Keratinocyte (primary cell): ENCODE measurements around the gene ACOT13. TPM values are rescaled to one million over a fixed set of nuclear protein-coding genes. Genes with fewer than 3 reads are reported as not detected.

ENCODE experiments used
- DNase-seq: peaks from one replicate; pipeline ENCODE4 v3.0.0-alpha.2; 2011; ENCODE audit warnings: low read depth, missing footprints, low spot score
- FAIRE-seq: peaks from 2 replicates; lab custom pipeline; 2011; peaks lifted over from hg19 to GRCh38; lab: Jason Lieb, UNC
- H2AFZ ChIP-seq: 2 replicates; pipeline ENCODE4 v1.6.0; 2012; ENCODE audit warnings: low read length, control low read depth, inconsistent platforms; ENCODE audit not compliant: control insufficient read depth
- H3K27ac ChIP-seq: 2 replicates; pipeline ENCODE4 v1.5.1; 2011; ENCODE audit warnings: low read length; ENCODE audit not compliant: control insufficient read depth, insufficient read depth
- H3K27me3 ChIP-seq: 3 replicates; pipeline ENCODE4 v1.6.0; 2011; ENCODE audit warnings: low read length; ENCODE audit not compliant: control insufficient read depth, insufficient read depth; ENCODE audit errors: extremely low read depth
- H3K36me3 ChIP-seq, 2 experiments: 2 replicates in 1 of 2; 3 replicates in 1 of 2; pipeline ENCODE4 v1.5.1; 2011; ENCODE audit warnings: low read length in 2 of 2, mild to moderate bottlenecking in 1 of 2; ENCODE audit not compliant: control insufficient read depth in 2 of 2, insufficient read depth in 2 of 2; ENCODE audit errors: extremely low read depth in 1 of 2
- H3K4me1 ChIP-seq: 3 replicates; pipeline ENCODE4 v1.5.1; 2011; ENCODE audit warnings: low read length; ENCODE audit not compliant: control insufficient read depth, insufficient read depth; ENCODE audit errors: extremely low read depth
- H3K4me2 ChIP-seq: 3 replicates; pipeline ENCODE4 v1.6.0; 2011; ENCODE audit warnings: low read depth, low read length; ENCODE audit not compliant: control insufficient read depth, insufficient read depth; ENCODE audit errors: extremely low read depth
- H3K4me3 ChIP-seq, 3 experiments: fragments of 200-600 bp in 1 of 3; sonication (generic) in 1 of 3; 2 replicates in 2 of 3; 3 replicates in 1 of 3; pipeline ENCODE4 v1.5.1; 2011 to 2016; ENCODE audit warnings: low read length in 3 of 3, mild to moderate bottlenecking in 3 of 3, control low read depth in 2 of 3, inconsistent platforms in 1 of 3, low read depth in 1 of 3, mixed read lengths in 1 of 3, mixed run types in 1 of 3, moderate library complexity in 1 of 3; ENCODE audit not compliant: control insufficient read depth in 2 of 3, insufficient read depth in 2 of 3; ENCODE audit errors: extremely low read depth in 1 of 3
- H3K79me2 ChIP-seq: 2 replicates; pipeline ENCODE4 v1.6.0; 2012; ENCODE audit warnings: low read length; ENCODE audit not compliant: control insufficient read depth, insufficient read depth
- H3K9ac ChIP-seq: 3 replicates; pipeline ENCODE4 v1.6.0; 2011; ENCODE audit warnings: low read length; ENCODE audit not compliant: control insufficient read depth, insufficient read depth; ENCODE audit errors: extremely low read depth
- H3K9me1 ChIP-seq: 3 replicates; pipeline ENCODE4 v1.6.0; 2011; ENCODE audit warnings: low read length; ENCODE audit not compliant: control insufficient read depth, insufficient read depth; ENCODE audit errors: extremely low read depth
- H3K9me3 ChIP-seq: 2 replicates; pipeline ENCODE4 v1.5.1; 2012; ENCODE audit warnings: low read depth, low read length; ENCODE audit not compliant: control insufficient read depth
- H4K20me1 ChIP-seq: 3 replicates; pipeline ENCODE4 v1.6.0; 2011; ENCODE audit warnings: low read length; ENCODE audit not compliant: control insufficient read depth, insufficient read depth; ENCODE audit errors: extremely low read depth
- EZH2 ChIP-seq: IDR thresholded peaks from one replicate; pipeline ENCODE4 v1.6.1; 2012; ENCODE audit warnings: inconsistent platforms, mild to moderate bottlenecking, low read length, moderate library complexity
- dilution Hi-C: fragments of 300-500 bp; cut with MboI; formaldehyde crosslinking; loops from one replicate; pipeline ENCODE4 v1.7.0; 2020; ENCODE audit warnings: low sequenced_read_pairs; ENCODE audit not compliant: extremely low pct_ligation_motif_present
- polyA plus RNA-seq, 5 experiments: library from polyadenylated mRNA; depleted of rRNA in 3 of 5; stranded (reverse) in 3 of 5; stranded (forward) in 1 of 5; unstranded in 1 of 5; fragments of >200 nt; gene quantifications; 1 replicate in 1 of 5; 2 replicates in 3 of 5; 3 replicates in 1 of 5; pipeline versions ENCODE4 v1.2.1 to v1.2.3, GENCODE V29; 2011 to 2012; ENCODE audit warnings: missing spikeins in 2 of 5, low read depth in 1 of 5, low replicate concordance in 1 of 5
- TF ChIP-seq, protein P1 (sequence below), 3 experiments: IDR thresholded peaks in 1 of 3; conservative IDR thresholded peaks in 1 of 3; optimal IDR thresholded peaks in 1 of 3; 2 replicates in 2 of 3; 3 replicates in 1 of 3; pipeline versions ENCODE3 to v1.5.1; 2011; ENCODE audit warnings: low read length in 3 of 3, mild to moderate bottlenecking in 3 of 3, moderate library complexity in 2 of 3, control low read depth in 1 of 3, inconsistent platforms in 1 of 3; ENCODE audit not compliant: insufficient read depth in 2 of 3; ENCODE audit errors: extremely low read depth in 1 of 3

The ACOT13 gene
- polyA plus RNA-seq, 1 donor (not counting 4 experiments of a cell fraction or from before 2014, with no cell fraction given), result 57.9 TPM

DNA sequence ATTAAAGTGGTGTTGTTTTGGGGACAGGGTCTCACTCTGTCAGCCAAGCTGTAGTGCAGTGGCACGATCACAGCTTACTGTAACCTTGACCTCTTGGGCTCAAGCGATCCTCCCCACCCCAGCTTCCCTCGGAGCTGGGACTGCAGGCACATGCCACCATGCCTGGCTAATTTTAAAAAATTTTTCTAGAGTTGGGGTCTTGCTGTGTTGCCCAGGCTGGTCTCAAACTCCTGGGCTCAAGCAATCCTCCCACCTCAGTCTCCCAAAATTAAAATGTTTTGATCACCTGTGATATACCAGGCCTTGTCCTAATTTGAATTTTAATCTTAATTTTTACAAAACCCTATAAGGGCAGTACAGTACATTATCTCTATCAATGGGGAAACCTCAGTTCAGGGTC is 25.5 kb downstream of the ACOT13 start:
- peaks cover 0 to 1% of the 10 kb centered on the region in 2 experiments for H3K36me3 ChIP-seq
- no peaks in the 10 kb centered on the region for H3K9me3 ChIP-seq
- H3K79me2 ChIP-seq, result no peaks in the 10 kb centered on the region
- dilution Hi-C loops, result no loop called here
- no peaks in the 10 kb centered on the region for H3K4me1 ChIP-seq
- H3K27me3 ChIP-seq, result no peaks in the 10 kb centered on the region
- no peak overlapping the region for H3K4me3 ChIP-seq
- H3K9me1 ChIP-seq, result no peaks in the 10 kb centered on the region
- DNase-seq, result no peak
- H3K9ac ChIP-seq, result no peak overlapping the region
- FAIRE-seq, result no peak
- H4K20me1 ChIP-seq, result no peaks in the 10 kb centered on the region
- no peak overlapping the region for H3K4me2 ChIP-seq
- no peak overlapping the region for H2AFZ ChIP-seq
- H3K27ac ChIP-seq, result no peak overlapping the region
- TF ChIP-seq, protein P1, sequence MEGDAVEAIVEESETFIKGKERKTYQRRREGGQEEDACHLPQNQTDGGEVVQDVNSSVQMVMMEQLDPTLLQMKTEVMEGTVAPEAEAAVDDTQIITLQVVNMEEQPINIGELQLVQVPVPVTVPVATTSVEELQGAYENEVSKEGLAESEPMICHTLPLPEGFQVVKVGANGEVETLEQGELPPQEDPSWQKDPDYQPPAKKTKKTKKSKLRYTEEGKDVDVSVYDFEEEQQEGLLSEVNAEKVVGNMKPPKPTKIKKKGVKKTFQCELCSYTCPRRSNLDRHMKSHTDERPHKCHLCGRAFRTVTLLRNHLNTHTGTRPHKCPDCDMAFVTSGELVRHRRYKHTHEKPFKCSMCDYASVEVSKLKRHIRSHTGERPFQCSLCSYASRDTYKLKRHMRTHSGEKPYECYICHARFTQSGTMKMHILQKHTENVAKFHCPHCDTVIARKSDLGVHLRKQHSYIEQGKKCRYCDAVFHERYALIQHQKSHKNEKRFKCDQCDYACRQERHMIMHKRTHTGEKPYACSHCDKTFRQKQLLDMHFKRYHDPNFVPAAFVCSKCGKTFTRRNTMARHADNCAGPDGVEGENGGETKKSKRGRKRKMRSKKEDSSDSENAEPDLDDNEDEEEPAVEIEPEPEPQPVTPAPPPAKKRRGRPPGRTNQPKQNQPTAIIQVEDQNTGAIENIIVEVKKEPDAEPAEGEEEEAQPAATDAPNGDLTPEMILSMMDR (optimal IDR thresholded peaks at IDR 0.05 in 1 of 3, IDR thresholded peaks at IDR 0.05 in 1 of 3, conservative IDR thresholded peaks at IDR 0.05 in 1 of 3; ENCODE audit: extremely low read depth in 1 of 3, insufficient read depth in 2 of 3, low read length in 3 of 3), result no peak
- no peak for TF ChIP-seq EZH2

DNA sequence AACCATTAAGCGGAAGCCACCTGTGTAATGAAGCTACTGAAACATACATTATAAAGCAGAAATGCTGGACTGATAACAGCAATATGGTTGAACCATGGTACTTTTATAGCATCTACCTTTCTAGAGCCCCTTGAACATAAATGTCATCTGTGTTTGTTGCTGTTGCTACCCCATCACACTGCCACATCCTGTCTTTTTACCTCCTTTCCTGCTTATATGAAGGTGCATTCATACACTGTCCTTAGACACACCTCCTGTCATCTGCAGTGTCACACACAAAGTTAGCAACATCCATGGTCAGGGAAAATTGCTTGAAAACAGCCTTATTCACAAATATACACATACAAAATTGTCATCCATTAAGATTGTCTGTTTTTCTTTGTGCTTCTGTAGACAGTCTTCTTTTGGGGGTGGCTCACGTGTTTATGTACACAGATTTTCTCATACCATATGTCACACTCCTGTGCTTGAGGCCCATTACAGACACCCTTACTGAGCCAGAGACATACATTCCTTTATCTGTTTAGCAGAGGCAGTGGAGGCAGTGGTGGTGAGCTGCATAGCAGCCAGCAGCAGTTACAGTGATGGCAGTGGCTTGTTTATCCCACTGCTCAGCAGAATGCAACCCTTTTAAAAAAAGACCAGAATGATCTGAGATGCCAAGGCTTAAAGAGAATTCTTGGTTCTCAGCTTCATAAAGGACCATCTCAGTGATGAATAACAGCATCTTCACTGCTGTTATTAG is 26.1 kb downstream of the ACOT13 start:
- H3K27ac ChIP-seq, result no peak overlapping the region
- dilution Hi-C loops, result no loop called here
- no peak for FAIRE-seq

More for the DNA sequence above, 26.1 kb downstream of the ACOT13 start:
- Histone ChIP-seq H3K4me3 (no peak overlapping the region), H3K27me3 (no peaks in the 10 kb centered on the region), H3K9me3 (no peaks in the 10 kb centered on the region), H3K4me2 (no peak overlapping the region), H2AFZ (no peak overlapping the region), H3K79me2 (no peaks in the 10 kb centered on the region), H4K20me1 (no peaks in the 10 kb centered on the region), H3K9ac (no peak overlapping the region), H3K9me1 (no peaks in the 10 kb centered on the region), H3K36me3 (peaks cover 0 to 1% of the 10 kb centered on the region in 2 experiments), H3K4me1 (no peaks in the 10 kb centered on the region)
- TF ChIP-seq, protein P1 (optimal IDR thresholded peaks at IDR 0.05 in 1 of 3, IDR thresholded peaks at IDR 0.05 in 1 of 3, conservative IDR thresholded peaks at IDR 0.05 in 1 of 3; ENCODE audit: extremely low read depth in 1 of 3, insufficient read depth in 2 of 3, low read length in 3 of 3), result no peak
- TF ChIP-seq EZH2, result no peak
- DNase-seq, result no peak
